H9 (cell line): ENCODE data around the gene IFRD2. TPM values are rescaled to one million over a fixed set of nuclear protein-coding genes. Genes with fewer than 3 reads are reported as not detected.

ENCODE experiments used
- DNase-seq: peaks from one replicate; pipeline ENCODE4 v3.0.0-alpha.2; 2017
- H2AFZ ChIP-seq: one replicate; pipeline ENCODE4 v1.6.1; 2013; ENCODE audit warnings: mild to moderate bottlenecking, low read length, control low read depth, moderate library complexity
- H2AK5ac ChIP-seq: 2 replicates; pipeline ENCODE4 v1.6.1; 2013; ENCODE audit warnings: low read length, control low read depth, mixed read lengths; ENCODE audit not compliant: insufficient read length
- H2BK120ac ChIP-seq: one replicate; pipeline ENCODE4 v1.6.1; 2013; ENCODE audit warnings: low read depth, mild to moderate bottlenecking, low read length, control low read depth, inconsistent platforms; ENCODE audit not compliant: poor library complexity, severe bottlenecking
- H2BK12ac ChIP-seq: 2 replicates; pipeline ENCODE4 v1.6.1; 2013; ENCODE audit warnings: low read length, control low read depth, mixed read lengths, low read depth; ENCODE audit not compliant: insufficient read length
- H2BK15ac ChIP-seq: 2 replicates; pipeline ENCODE4 v1.6.1; 2013; ENCODE audit warnings: low read depth, low read length, control low read depth
- H2BK20ac ChIP-seq: one replicate; pipeline ENCODE4 v1.6.1; 2013; ENCODE audit warnings: low read depth, mild to moderate bottlenecking, low read length, control low read depth, inconsistent platforms; ENCODE audit not compliant: poor library complexity, severe bottlenecking
- H2BK5ac ChIP-seq: 2 replicates; pipeline ENCODE4 v1.6.1; 2013; ENCODE audit warnings: low read length, control low read depth, mixed read lengths; ENCODE audit not compliant: insufficient read length
- H3K14ac ChIP-seq: 2 replicates; pipeline ENCODE4 v1.6.1; 2013; ENCODE audit warnings: low read length, control low read depth; ENCODE audit not compliant: insufficient read depth
- H3K18ac ChIP-seq: 2 replicates; pipeline ENCODE4 v1.6.1; 2013; ENCODE audit warnings: low read depth, mild to moderate bottlenecking, mixed read lengths, low read length, control low read depth; ENCODE audit not compliant: insufficient read length
- H3K23ac ChIP-seq: 2 replicates; pipeline ENCODE4 v1.6.1; 2013; ENCODE audit warnings: low read length, control low read depth, mixed read lengths, low read depth; ENCODE audit not compliant: insufficient read length
- H3K23me2 ChIP-seq: 2 replicates; pipeline ENCODE4 v1.6.1; 2013; ENCODE audit warnings: low read depth, mild to moderate bottlenecking, mixed read lengths, low read length, control low read depth; ENCODE audit not compliant: insufficient read length, poor library complexity, severe bottlenecking
- H3K27ac ChIP-seq: 2 replicates; pipeline ENCODE4 v1.5.1; 2013; ENCODE audit warnings: low read length, control low read depth, mixed read lengths, low read depth; ENCODE audit not compliant: insufficient read length
- H3K27me3 ChIP-seq: 2 replicates; pipeline ENCODE4 v1.6.1; 2013; ENCODE audit warnings: low read length, control low read depth, inconsistent platforms; ENCODE audit not compliant: insufficient read depth
- H3K4ac ChIP-seq: 2 replicates; pipeline ENCODE4 v1.6.1; 2013; ENCODE audit warnings: low read depth, mild to moderate bottlenecking, control low read depth, inconsistent platforms, low read length, moderate library complexity
- H3K4me1 ChIP-seq: 2 replicates; pipeline ENCODE4 v1.6.1; 2013; ENCODE audit warnings: low read length, control low read depth, inconsistent platforms; ENCODE audit not compliant: insufficient read depth
- H3K4me2 ChIP-seq: 2 replicates; pipeline ENCODE4 v1.6.1; 2013; ENCODE audit warnings: low read length, control low read depth, mixed read lengths; ENCODE audit not compliant: insufficient read length, insufficient read depth
- H3K56ac ChIP-seq: 2 replicates; pipeline ENCODE4 v1.6.1; 2013; ENCODE audit warnings: low read depth, mild to moderate bottlenecking, mixed read lengths, low read length, control low read depth; ENCODE audit not compliant: insufficient read length
- H3K79me1 ChIP-seq: 2 replicates; pipeline ENCODE4 v1.6.1; 2013; ENCODE audit warnings: low read depth, mild to moderate bottlenecking, moderate library complexity, low read length, control low read depth, inconsistent platforms; ENCODE audit not compliant: insufficient read depth, poor library complexity, severe bottlenecking
- H3K79me2 ChIP-seq: 2 replicates; pipeline ENCODE4 v1.6.1; 2013; ENCODE audit warnings: low read length, control low read depth, inconsistent platforms; ENCODE audit not compliant: insufficient read depth
- H3K9ac ChIP-seq: 2 replicates; pipeline ENCODE4 v1.6.1; 2013; ENCODE audit warnings: low read length, control low read depth, mixed read lengths; ENCODE audit not compliant: insufficient read length; ENCODE audit errors: extremely low read depth
- H3K9me3 ChIP-seq: one replicate; pipeline ENCODE4 v1.6.1; 2013; ENCODE audit warnings: low read depth, low read length, inconsistent platforms; ENCODE audit not compliant: control insufficient read depth
- H3T11ph ChIP-seq: one replicate; pipeline ENCODE4 v1.6.1; 2013; ENCODE audit warnings: mild to moderate bottlenecking, low read length, control low read depth, inconsistent platforms
- H4K20me1 ChIP-seq: one replicate; pipeline ENCODE4 v1.6.1; 2013; ENCODE audit not compliant: control insufficient read depth, insufficient read length, insufficient read depth
- H4K5ac ChIP-seq: 2 replicates; pipeline ENCODE4 v1.6.1; 2013; ENCODE audit warnings: low read depth, mild to moderate bottlenecking, mixed read lengths, low read length, control low read depth; ENCODE audit not compliant: insufficient read length
- H4K8ac ChIP-seq: replicated peaks from 2 replicates; pipeline ENCODE4 v1.6.1; 2013; ENCODE audit warnings: low read length, control low read depth, mixed read lengths, low read depth; ENCODE audit not compliant: insufficient read length
- H4K91ac ChIP-seq: 2 replicates; pipeline ENCODE4 v1.6.1; 2013; ENCODE audit warnings: low read depth, mild to moderate bottlenecking, moderate library complexity, mixed read lengths, low read length, control low read depth; ENCODE audit not compliant: insufficient read length
- H3K27ac Mint-ChIP-seq, 3 experiments: 2 replicates in 2 of 3; 3 replicates in 1 of 3; pipeline ENCODE4 v1.8.0; 2020 to 2021; ENCODE audit warnings: mixed read lengths in 3 of 3, mild to moderate bottlenecking in 1 of 3, moderate library complexity in 1 of 3
- H3K27me3 Mint-ChIP-seq: 2 replicates; pipeline ENCODE4 v1.8.0; 2021; ENCODE audit warnings: low read depth, mild to moderate bottlenecking, moderate library complexity, mixed read lengths
- H3K36me3 Mint-ChIP-seq, 3 experiments: 2 replicates in 2 of 3; 3 replicates in 1 of 3; pipeline ENCODE4 v1.8.0; 2020 to 2021; ENCODE audit warnings: low read depth in 3 of 3, mixed read lengths in 3 of 3; ENCODE audit not compliant: insufficient read depth in 1 of 3
- H3K4me1 Mint-ChIP-seq, 2 experiments: 2 replicates each; pipeline ENCODE4 v1.8.0; 2020; ENCODE audit warnings: mixed read lengths in 2 of 2
- H3K4me3 Mint-ChIP-seq, 2 experiments: 2 replicates in 1 of 2; 3 replicates in 1 of 2; pipeline ENCODE4 v1.8.0; 2020 to 2021; ENCODE audit warnings: mild to moderate bottlenecking in 2 of 2, mixed read lengths in 2 of 2, moderate library complexity in 1 of 2
- H3K9me3 Mint-ChIP-seq, 2 experiments: 2 replicates in 1 of 2; 3 replicates in 1 of 2; pipeline ENCODE4 v1.8.0; 2020; ENCODE audit warnings: mild to moderate bottlenecking in 2 of 2, mixed read lengths in 2 of 2, moderate library complexity in 1 of 2
- CTCF ChIP-seq: fragments of 200-600 bp; sonication (generic); conservative IDR thresholded peaks from 3 replicates; pipeline ENCODE4 v1.8.0; 2021; ENCODE audit warnings: antibody characterized with exemption, mild to moderate bottlenecking
- WGBS: extraction: QIAGEN DNeasy Blood & Tissue Kit; methylation state at CpG from one replicate; pipeline ENCODE4 v1.1.7; 2013; ENCODE audit warnings: missing lambda C conversion rate, low lambda C conversion rate, mixed read lengths; ENCODE audit not compliant: insufficient read length; ENCODE audit errors: extremely low coverage; 5-methylcytosine and 5-hydroxymethylcytosine counted together
- total RNA-seq: library from RNA; stranded (reverse); gene quantifications from 2 replicates; pipeline ENCODE4 v1.2.1, GENCODE V29; 2021

IFRD2 gene
- total RNA-seq, 1 experiment from 2014 or later: 109 TPM

- Histone ChIP-seq H4K5ac (no peak overlapping the region), H2AK5ac (no peak overlapping the region), H4K20me1 (no peaks in the 10 kb centered on the region), H2BK5ac (no peak overlapping the region), H2AFZ (no peak overlapping the region), H3K4me2 (no peak overlapping the region), H4K91ac (no peak overlapping the region), H3K79me2 (peaks cover 26% of the 10 kb centered on the region; the same call in 1 of the 2 replicates), H3K79me1 (peaks cover 9% of the 10 kb centered on the region), H3K9me3 (no peaks in the 10 kb centered on the region), H3T11ph (no peak overlapping the region), H2BK120ac (no peak overlapping the region), H3K56ac (no peak overlapping the region), H3K4ac (no peak overlapping the region), H2BK20ac (no peak overlapping the region), H3K4me1 (peaks cover 15% of the 10 kb centered on the region; the same call in 1 of the 2 replicates), H3K27me3 (no peaks in the 10 kb centered on the region), H3K9ac (no peak overlapping the region), H2BK15ac (no peak overlapping the region), H3K18ac (no peak overlapping the region), H3K27ac (no peak overlapping the region), H3K23ac (no peak overlapping the region), H3K14ac (peak overlapping the region; percentile 38; the same call in 1 of the 2 replicates), H4K8ac (no peak overlapping the region), H3K23me2 (peaks cover 3% of the 10 kb centered on the region), H2BK12ac (no peak overlapping the region)
- no CpG with 5 or more reads among the region's 14 CpGs for WGBS
- peak; percentile 31; the same call in 1 of the 3 replicates for TF ChIP-seq CTCF
- H3K4me3 Mint-ChIP-seq: peak overlapping the region in 1 of 2 experiments; percentile 73; a peak in 3 of 5 replicates
- H3K27me3 Mint-ChIP-seq: no peaks in the 10 kb centered on the region
- DNase-seq: no peak
- H3K9me3 Mint-ChIP-seq: no peaks in the 10 kb centered on the region
- H3K36me3 Mint-ChIP-seq: peaks cover 4 to 25% (median 25%) of the 10 kb centered on the region in 3 experiments; a peak in 5 of 7 replicates
- H3K4me1 Mint-ChIP-seq: peaks cover 76 to 89% of the 10 kb centered on the region in 2 experiments
- peak overlapping the region; percentile 95 to 99 (median 96) for H3K27ac Mint-ChIP-seq
Measured at GRCh38 chr3:50242851-50243542, 49.2 kb downstream of the IFRD2 start.
